Measurements from ENCODE around the gene MYRF. TPM values are rescaled to one million over a fixed set of nuclear protein-coding genes. Genes with fewer than 3 reads are reported as not detected.

The MYRF gene
- total RNA-seq, 2 donors from 2014 or later, result 1.2 to 5.9 TPM

DNA sequence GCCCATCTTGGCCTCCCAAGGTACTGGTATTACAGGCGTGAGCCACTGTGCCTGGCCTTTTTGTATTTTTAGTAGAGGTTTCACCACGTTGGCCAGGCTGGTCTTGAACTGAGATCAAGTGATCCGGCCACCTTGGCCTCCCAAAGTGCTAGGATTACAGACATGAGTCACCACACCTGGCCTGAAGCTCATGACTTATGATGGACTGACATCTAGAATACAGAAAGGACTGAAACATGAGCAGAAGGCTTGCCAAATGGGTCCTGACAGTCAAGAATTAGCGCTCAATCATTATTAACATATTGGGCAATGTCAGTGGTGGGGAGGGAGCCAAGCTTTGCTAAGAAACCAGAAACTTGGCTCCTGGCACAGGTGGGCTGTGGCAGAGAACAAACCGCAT, 59.4 kb downstream of the MYRF start:
- Mint-ChIP-seq H3K27me3 (peaks cover 3% of the 10 kb centered on the region), H3K4me3 (no peak overlapping the region), H3K36me3 (ENCODE audit: low read depth) (peaks cover 47% of the 10 kb centered on the region), H3K4me1 (no peaks in the 10 kb centered on the region), H3K9me3 (no peaks in the 10 kb centered on the region), H3K27ac (no peak overlapping the region)
- ATAC-seq (replicated peaks), result no peak

DNA sequence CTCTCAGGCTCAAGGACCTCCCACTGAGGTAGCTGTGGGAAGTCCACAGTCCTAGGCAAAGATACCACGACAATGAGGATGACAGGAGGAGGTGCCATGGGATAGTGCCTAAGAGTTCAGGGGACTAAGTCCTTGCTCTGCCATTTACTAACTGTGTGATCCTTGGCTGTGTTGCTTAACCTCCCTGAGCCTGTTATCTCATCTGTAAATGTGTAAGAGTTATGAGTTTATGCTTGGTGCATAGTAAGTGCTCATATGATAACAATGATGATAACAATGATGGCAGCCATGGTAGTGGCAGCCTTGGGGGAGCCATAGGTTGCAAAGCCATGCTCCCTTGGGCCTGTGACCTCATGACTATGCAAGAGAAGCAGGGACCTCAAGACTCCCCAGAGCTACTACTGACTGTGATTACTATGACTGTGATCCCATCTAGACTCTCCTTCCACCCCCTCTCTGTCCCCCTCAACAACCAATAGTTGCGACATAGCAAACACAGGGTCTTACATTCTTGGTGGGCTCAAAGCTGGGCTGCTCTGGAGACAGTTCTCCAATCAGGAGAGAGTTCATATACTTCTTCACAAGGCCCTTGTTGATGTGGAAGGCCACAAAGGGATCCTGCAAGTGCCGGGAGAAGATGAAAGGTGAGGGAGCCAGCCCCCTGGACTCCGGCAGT, 60.4 kb downstream of the MYRF start:
- no peak for ATAC-seq (replicated peaks)

DNA sequence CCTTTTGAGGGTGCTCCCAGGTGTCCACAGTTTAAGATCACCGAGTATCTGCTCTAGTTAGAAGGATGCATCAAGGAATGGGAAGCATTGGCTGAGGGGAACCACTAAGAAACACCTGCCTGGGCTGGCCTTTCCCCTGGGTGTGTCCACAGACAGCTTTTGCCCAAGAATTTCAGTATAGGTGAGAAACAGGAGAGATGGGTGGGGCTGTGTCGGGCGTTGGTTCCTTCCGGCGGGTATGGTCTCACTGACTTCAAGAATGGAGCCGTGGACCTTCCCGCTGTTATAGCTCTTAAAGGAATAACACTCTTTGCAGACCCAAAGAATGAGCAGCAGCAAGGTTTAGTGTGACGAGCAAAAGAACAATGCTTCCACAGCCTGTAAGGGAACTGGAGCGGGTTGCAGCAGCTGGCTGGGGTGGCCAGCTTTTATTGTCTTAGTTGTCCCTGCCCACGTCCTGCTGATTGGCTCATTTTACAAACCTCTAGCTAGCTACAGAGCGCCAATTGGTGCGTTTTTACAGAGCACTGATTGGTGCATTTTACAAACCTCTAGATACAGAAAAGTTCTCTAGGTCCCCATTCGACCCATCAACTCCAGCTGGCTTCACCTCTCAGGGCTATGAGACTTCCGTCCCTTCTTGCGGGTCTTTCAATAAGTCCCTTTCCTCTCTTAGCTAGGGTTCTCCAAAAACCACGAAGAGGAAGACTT, 62.0 kb downstream of the MYRF start:
- no peaks in the 10 kb centered on the region for H3K4me1 Mint-ChIP-seq
- peaks cover 3% of the 10 kb centered on the region for H3K27me3 Mint-ChIP-seq
- H3K36me3 Mint-ChIP-seq (ENCODE audit: low read depth), result peaks cover 29% of the 10 kb centered on the region
- no peaks in the 10 kb centered on the region for H3K9me3 Mint-ChIP-seq
- peak overlapping the region; percentile 74 for H3K27ac Mint-ChIP-seq
- peak overlapping the region; percentile 91 for H3K4me3 Mint-ChIP-seq
- no peak for ATAC-seq (replicated peaks)

More for the DNA sequence above, 60.4 kb downstream of the MYRF start:
- H3K27ac Mint-ChIP-seq, result no peak overlapping the region
- H3K9me3 Mint-ChIP-seq, result no peaks in the 10 kb centered on the region
- H3K36me3 Mint-ChIP-seq (ENCODE audit: low read depth), result peaks cover 39% of the 10 kb centered on the region
- H3K4me1 Mint-ChIP-seq, result no peaks in the 10 kb centered on the region
- peaks cover 3% of the 10 kb centered on the region for H3K27me3 Mint-ChIP-seq
- H3K4me3 Mint-ChIP-seq, result no peak overlapping the region

DNA sequence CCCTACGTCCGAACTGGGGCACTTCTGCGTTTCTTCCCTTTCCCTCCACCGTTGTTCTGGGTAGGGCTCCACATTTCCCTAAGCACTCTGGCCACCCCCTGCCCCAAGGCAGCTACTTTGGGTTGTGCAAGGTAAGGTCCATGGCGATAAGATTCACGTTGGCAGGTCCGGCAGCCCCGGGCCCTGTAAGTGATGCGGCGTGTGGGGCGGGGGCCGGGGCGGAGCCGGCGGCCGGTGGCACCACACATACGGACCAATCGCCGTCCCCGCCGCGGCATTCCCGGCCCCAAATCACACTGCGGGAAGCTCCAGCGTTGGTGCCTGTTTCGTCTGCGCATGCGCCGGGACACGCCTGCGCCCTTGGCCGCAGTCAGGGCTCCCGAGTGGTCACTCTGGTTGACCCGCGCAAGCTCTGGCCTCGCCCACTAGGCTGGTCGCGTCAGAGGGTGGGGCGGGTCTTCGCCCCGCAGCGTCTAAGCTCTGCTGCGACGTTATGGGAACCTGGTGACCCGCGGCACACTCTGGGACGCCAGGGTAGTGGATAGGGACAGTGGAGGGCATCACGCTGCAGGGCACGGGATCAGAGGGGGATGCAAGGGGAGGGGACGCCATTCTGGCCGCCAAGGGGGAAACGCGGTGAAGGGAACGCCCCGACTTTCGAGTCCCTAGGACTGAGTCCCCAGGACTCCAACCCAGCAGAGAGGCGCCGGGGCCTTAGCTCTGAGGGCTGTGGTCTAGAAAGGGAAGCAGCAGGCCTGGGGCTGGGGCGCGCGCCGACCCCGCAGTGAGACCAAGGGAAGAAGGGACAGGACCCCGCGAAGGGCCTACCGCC, 62.7 kb downstream of the MYRF start:
- no peaks in the 10 kb centered on the region for H3K9me3 Mint-ChIP-seq

DNA sequence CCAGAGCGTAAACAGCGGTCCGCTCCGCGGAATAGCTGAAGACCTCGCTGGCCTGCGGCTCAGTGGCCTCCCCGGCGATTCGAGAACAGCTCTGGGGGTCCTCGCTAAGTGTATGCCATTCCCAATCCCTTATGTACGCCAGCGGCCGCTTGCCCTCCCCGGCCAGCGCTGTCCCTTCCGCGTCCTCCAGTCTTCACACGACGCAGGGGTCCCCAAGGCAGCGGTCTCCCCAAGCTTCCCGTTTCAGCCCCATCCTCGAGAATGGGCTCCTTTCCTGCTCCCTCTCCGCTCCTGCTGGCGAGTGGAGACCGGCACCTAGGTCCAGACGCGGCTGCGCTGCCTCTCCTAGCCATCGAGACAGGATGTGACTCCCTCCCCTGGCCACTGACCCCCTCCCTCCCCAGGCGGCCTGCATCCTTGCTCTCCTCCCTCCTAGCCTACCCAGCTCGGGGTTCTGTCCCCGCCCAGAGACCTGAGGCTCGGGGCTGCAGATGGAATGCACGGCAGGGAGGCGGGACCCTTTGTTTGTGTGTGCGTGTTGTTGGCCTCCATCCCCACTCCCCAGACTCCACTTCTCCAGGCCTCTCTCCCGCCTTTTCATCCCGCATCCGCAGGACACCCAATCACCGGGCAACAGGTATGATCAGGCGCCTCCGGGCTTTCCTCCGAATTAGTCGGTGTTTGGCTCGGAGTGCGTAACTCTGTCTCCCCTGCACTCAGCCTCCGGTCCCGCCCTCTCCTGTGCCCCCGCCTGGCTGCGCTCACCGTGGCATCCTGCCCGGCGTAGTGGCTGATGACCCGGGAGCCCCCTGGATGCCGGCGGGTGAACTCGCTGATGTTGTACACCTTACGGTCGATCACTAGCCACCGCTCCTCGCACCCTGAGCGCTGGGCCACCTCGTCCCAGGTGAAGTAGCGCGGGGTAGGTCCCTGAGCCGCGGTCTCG, 63.6 kb downstream of the MYRF start:
- Mint-ChIP-seq H3K4me1 (no peaks in the 10 kb centered on the region), H3K27ac (peak overlapping the region; percentile 74), H3K36me3 (ENCODE audit: low read depth) (peaks cover 14% of the 10 kb centered on the region), H3K9me3 (no peaks in the 10 kb centered on the region), H3K4me3 (peak overlapping the region; percentile 91), H3K27me3 (peaks cover 3% of the 10 kb centered on the region)
- peak; percentile 55 for ATAC-seq (replicated peaks)

More for the DNA sequence above, 62.7 kb downstream of the MYRF start:
- H3K36me3 Mint-ChIP-seq (ENCODE audit: low read depth), result peaks cover 21% of the 10 kb centered on the region
- H3K4me1 Mint-ChIP-seq, result no peaks in the 10 kb centered on the region
- peak overlapping the region; percentile 74 for H3K27ac Mint-ChIP-seq
- H3K4me3 Mint-ChIP-seq, result peak overlapping the region; percentile 91
- ATAC-seq (replicated peaks), result peak; percentile 73
- peaks cover 3% of the 10 kb centered on the region for H3K27me3 Mint-ChIP-seq

DNA sequence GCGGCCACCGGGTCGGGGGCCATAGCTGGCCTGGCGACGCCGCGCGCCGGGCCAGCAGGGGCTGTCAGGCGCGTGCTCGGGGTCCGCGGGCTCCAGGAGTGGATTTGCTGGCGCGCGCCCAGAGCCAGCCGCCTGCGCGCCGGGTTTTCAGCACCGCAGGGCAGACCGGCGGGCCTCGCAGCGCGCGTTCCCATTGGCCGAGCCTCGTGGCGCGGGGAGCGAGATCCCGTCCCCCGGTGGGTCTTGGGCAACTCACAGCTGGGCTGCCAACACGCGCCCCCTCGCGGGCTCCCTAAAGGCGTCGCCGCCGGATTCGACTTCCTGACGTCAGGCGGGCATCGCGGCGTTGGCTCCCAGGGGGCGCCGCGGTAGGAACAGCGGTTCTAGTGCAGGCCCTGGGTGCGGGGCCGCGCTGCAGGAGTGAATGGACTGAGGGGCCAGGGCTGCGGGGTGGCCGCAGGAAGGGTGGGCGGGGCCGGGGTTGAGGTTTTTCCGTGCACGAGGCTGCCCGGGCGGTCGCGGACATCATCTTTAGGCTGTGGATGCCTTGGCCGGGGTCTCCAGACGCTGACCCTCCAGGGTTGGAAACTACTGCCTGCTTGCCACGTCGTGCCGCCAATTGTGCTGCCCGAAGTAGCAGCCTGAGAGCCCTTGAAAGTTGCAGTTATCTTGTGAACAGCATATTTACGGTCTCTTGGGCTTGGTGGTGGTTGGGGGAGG, 64.5 kb downstream of the MYRF start, which contains the start of gene FADS1:
FADS1 (minus strand) TSS at position 268 of the 720 bp plus-strand sequence; CDS start at position 194, 74 bp downstream.
- Mint-ChIP-seq H3K27me3 (peaks cover 3% of the 10 kb centered on the region), H3K9me3 (no peaks in the 10 kb centered on the region), H3K4me3 (peak within 1 kb of the TSS; percentile 91), H3K27ac (peak within 1 kb of the TSS; percentile 74), H3K4me1 (no peaks in the 10 kb centered on the region), H3K36me3 (ENCODE audit: low read depth) (peaks cover 10% of the 10 kb centered on the region)
- peak; percentile 61 for ATAC-seq (replicated peaks)

DNA sequence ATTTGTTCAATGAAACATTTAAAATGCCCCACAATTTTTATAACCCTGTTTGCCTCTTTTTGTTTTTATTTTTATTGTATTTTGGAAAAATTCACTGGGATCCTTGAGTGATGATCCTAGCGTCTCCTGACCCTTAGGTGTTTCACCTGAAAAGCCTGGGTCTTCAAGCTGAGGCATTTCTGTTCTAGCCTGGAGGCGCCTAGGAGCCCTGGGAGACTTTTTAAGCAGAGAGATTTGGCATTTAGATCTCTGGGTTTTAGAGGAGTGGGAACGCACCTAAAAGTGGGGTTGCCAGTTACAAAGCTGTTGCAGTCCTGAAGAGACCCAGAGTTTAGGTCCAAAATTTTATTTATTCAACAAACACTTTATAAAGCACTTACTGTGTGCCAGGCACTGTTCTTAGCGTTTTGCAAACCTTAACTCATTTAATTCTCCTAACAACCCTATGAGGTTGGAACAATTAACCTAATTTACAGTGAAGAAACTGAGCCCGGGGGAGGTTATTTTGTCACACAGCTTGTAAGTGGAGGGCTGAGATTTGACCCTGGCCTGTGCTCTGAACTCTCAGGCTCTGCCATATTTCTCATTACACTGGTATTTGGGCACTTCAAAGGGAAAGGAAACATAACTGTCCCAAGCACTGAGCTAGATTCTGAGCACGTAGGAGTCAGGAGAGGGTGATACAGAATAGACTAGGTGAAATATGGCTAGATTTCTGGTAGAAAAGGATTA, 65.2 kb downstream of the MYRF start:
- Mint-ChIP-seq H3K4me1 (no peaks in the 10 kb centered on the region), H3K27me3 (peaks cover 3% of the 10 kb centered on the region), H3K9me3 (no peaks in the 10 kb centered on the region), H3K4me3 (peak overlapping the region; percentile 91), H3K27ac (no peak overlapping the region), H3K36me3 (ENCODE audit: low read depth) (peaks cover 8% of the 10 kb centered on the region)
- no peak for ATAC-seq (replicated peaks)

DNA sequence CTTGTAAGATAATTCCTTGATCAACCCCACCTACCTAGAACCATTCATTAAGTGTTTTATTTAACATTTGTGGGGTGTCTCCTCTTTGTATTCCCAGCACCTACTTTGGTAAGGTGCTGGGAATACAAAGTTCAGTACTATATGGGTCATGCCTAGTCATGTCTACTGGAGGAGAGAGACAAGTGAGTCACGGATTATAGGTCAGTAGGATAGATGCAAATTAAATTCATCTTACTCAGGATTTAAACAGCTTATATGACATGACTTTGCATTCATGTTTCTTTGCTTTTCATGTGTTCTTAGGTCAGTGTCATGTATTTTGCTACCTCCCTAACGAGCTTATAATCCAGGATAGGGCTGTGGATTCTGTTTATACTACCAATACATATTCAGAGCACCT, 67.7 kb downstream of the MYRF start:
- Mint-ChIP-seq H3K36me3 (ENCODE audit: low read depth) (peaks cover 3% of the 10 kb centered on the region), H3K27ac (no peak overlapping the region)

DNA sequence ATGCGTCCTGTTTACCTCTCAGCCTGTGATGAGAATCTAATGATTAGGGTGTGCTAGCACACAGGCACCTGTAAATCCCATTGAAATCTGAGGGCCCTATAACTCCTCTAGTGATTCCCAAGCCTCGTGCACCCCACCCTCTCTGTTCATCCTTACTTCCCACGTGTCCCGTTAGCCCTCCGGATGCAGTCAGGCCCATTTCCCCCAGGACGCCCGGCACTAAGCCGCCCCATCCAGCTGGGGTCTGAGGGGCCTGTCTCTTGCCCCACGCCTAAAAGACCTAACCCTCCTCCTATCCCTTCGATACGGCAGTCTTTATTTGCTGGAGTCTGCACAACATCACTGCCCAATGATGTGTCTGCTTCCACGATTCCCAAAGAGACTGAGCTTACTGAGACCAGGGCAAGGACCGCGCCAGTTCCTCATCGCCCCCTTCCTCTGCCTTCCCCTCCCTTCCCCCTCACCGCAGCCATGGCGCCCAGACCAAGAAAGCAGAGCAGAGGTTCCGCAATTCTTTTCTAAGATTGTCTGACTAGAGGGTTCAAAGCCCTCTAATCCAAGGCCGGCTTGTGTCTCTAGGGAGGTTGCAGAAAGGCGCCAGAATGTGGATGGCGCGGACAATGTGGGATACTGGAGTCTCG, 74.6 kb downstream of the MYRF start:
- Mint-ChIP-seq H3K4me3 (peak overlapping the region; percentile 77), H3K27ac (no peak overlapping the region), H3K27me3 (no peaks in the 10 kb centered on the region), H3K9me3 (no peaks in the 10 kb centered on the region), H3K36me3 (ENCODE audit: low read depth) (no peaks in the 10 kb centered on the region), H3K4me1 (peaks cover 8% of the 10 kb centered on the region)
- ATAC-seq (replicated peaks), result peak; percentile 2

More for the DNA sequence above, 67.7 kb downstream of the MYRF start:
- H3K4me3 Mint-ChIP-seq, result no peak overlapping the region
- no peaks in the 10 kb centered on the region for H3K27me3 Mint-ChIP-seq
- H3K4me1 Mint-ChIP-seq, result no peaks in the 10 kb centered on the region
- ATAC-seq (replicated peaks), result peak; percentile 29
- H3K9me3 Mint-ChIP-seq, result no peaks in the 10 kb centered on the region

DNA sequence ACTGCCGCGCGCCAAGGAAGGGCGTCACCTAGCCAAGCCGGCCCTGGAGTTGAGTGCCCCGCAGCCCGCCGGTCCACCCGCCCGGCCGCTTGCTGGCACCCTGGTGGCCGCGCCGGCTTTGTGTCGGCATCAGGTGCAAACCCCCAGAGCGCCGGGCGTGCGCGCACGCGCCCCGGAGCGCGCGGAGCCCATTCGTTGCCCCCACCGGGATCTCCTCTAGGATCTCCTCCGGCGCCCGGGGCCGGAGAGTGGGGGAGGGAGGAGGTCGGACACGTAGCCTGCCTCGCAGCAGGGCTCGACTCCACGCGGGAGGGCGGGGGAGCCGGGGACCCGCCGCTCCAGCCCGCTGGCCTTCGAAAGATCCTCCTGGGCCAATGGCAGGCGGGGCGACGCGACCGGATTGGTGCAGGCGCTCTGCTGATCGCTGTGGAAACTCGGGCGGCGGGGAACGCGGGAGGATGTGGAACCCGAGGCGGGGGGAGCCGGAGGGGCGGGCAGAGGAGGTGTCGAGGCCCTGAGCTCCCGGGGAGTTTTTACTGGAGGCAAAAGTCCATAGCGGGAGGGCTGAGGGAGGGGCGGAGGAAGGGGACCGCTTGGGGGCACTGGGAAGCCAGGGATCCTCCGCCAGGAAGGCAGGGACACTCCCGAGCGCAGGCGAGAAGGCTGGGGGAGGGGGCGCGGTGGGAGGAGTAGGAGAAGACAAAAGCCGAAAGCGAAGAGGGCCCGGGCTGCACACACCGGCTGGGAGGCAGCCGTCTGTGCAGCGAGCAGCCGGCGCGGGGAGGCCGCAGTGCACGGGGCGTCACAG, 75.3 kb downstream of the MYRF start, which contains the start of gene FADS2:
FADS2 (plus strand) TSS at position 730 of the 808 bp plus-strand sequence. CDS start 91 bp downstream, outside the sequence.
- Mint-ChIP-seq H3K4me1 (peaks cover 8% of the 10 kb centered on the region), H3K27ac (peak within 1 kb of the TSS; percentile 43), H3K9me3 (no peaks in the 10 kb centered on the region), H3K4me3 (peak within 1 kb of the TSS; percentile 77), H3K36me3 (ENCODE audit: low read depth) (no peaks in the 10 kb centered on the region), H3K27me3 (no peaks in the 10 kb centered on the region)
- ATAC-seq (replicated peaks), result peak; percentile 91

DNA sequence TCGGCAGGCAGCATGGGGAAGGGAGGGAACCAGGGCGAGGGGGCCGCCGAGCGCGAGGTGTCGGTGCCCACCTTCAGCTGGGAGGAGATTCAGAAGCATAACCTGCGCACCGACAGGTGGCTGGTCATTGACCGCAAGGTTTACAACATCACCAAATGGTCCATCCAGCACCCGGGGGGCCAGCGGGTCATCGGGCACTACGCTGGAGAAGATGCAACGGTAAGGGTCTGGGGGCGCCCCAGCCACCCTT, 75.9 kb downstream of the MYRF start:
- Mint-ChIP-seq H3K4me3 (peak overlapping the region; percentile 77), H3K9me3 (no peaks in the 10 kb centered on the region), H3K36me3 (ENCODE audit: low read depth) (no peaks in the 10 kb centered on the region), H3K27ac (peak overlapping the region; percentile 43), H3K27me3 (no peaks in the 10 kb centered on the region), H3K4me1 (peaks cover 10% of the 10 kb centered on the region)
- no peak for ATAC-seq (replicated peaks)

All from activated T-helper 17 cell treated with anti-CD3 and anti-CD28 coated beads, Interleukin-2, amount 50 U/mL, for 72 hours (primary cell).